HepG2 (cell line): ENCODE measurements around the gene TMEM164. TPM values are rescaled to one million over a fixed set of nuclear protein-coding genes. Genes with fewer than 3 reads are reported as not detected.
A peak's percentile ranks its signal among the peaks of the same experiment; 100 is the strongest.

ENCODE experiments used
- MXI1 ChIP-seq: IDR thresholded peaks from 3 replicates; pipeline ENCODE4 v1.6.1; 2012; ENCODE audit warnings: low read depth, low read length, inconsistent platforms, borderline replicate concordance
- NFRKB ChIP-seq: fragments of 450-650 bp; IDR thresholded peaks from 2 replicates; pipeline ENCODE4 v1.6.1; 2017
- PAF1 ChIP-seq: IDR thresholded peaks from 2 replicates; pipeline ENCODE4 v1.6.1; 2016; ENCODE audit warnings: missing genetic modification reagents, missing compliant biosample characterization
- RERE ChIP-seq: IDR thresholded peaks from 2 replicates; pipeline ENCODE4 v1.6.1; 2016; ENCODE audit warnings: low read depth, missing genetic modification reagents, missing compliant biosample characterization
- UBTF ChIP-seq: sonication (generic); formaldehyde crosslinking; IDR thresholded peaks from 2 replicates; pipeline ENCODE4 v1.4.0; 2020; ENCODE audit warnings: mild to moderate bottlenecking, missing genetic modification reagents
- ZNF274 ChIP-seq: sonication (generic); formaldehyde crosslinking; IDR thresholded peaks from 2 replicates; pipeline ENCODE4 v1.5.1; 2020; ENCODE audit warnings: mild to moderate bottlenecking, missing genetic modification reagents
- ZNF687 ChIP-seq: sonication (generic); formaldehyde crosslinking; IDR thresholded peaks from 2 replicates; pipeline ENCODE4 v1.5.1; 2020; ENCODE audit warnings: mild to moderate bottlenecking, missing genetic modification reagents, moderate library complexity
- ZNF768 ChIP-seq: sonication (generic); formaldehyde crosslinking; IDR thresholded peaks from 2 replicates; pipeline ENCODE4 v1.4.0; 2020; ENCODE audit warnings: missing genetic modification reagents
- ZNF777 ChIP-seq: sonication (generic); formaldehyde crosslinking; IDR thresholded peaks from 2 replicates; pipeline ENCODE4 v1.4.0; 2020; ENCODE audit warnings: missing genetic modification reagents
- ZSCAN25 ChIP-seq: sonication (generic); formaldehyde crosslinking; IDR thresholded peaks from 2 replicates; pipeline ENCODE4 v1.8.0; 2022; ENCODE audit warnings: mild to moderate bottlenecking, missing genetic modification reagents
- polyA plus RNA-seq, 8 experiments: library from polyadenylated mRNA; depleted of rRNA in 3 of 8; stranded (reverse) in 7 of 8; unstranded in 1 of 8; fragments of >200 nt; fragmentation: Illumina TruSeq in 4 of 8; extraction: Trizol in 4 of 8; gene quantifications; 2 replicates each; pipeline versions ENCODE4 v1.2.1 to v1.2.3, GENCODE V29; 2011 to 2016; ENCODE audit warnings: low read depth in 4 of 8, missing spikeins in 1 of 8, mixed read lengths in 1 of 8; ENCODE audit not compliant: insufficient read depth in 1 of 8
- total RNA-seq, 5 experiments: library from RNA; depleted of rRNA; stranded (reverse); fragments of >200 nt; fragmentation: Illumina TruSeq; extraction: Trizol; gene quantifications; 2 replicates each; pipeline ENCODE4 v1.2.3, GENCODE V29; 2016; ENCODE audit warnings: low read depth in 1 of 5

The TMEM164 gene
- total and polyA plus RNA-seq, 2 of the 13 experiments (the other 11 are each of a cell fraction or from before 2014, with no cell fraction given): 5.8 to 13.2 TPM

- TF ChIP-seq ZNF687 (CRISPR knock-in tag) (peak; percentile 70), ZSCAN25 (CRISPR knock-in tag) (0 out of 2 replicates have a peak, but pooled peaks have one; percentile 35), UBTF (0 out of 2 replicates have a peak, but pooled peaks have one; percentile 1), ZNF768 (CRISPR knock-in tag) (no peak), RERE (CRISPR knock-in tag) (no peak), NFRKB (no peak), MXI1 (no peak), ZNF777 (peak; percentile 55), ZNF274 (no peak), PAF1 (CRISPR knock-in tag) (no peak)
Observed at GRCh38 chrX:110002300-110003166, at the start of gene TMEM164 (continued).
